HepG2 (cell line): ENCODE data around the gene RPS6KC1. TPM values are rescaled to one million over a fixed set of nuclear protein-coding genes. Genes with fewer than 3 reads are reported as not detected.
A peak's percentile ranks its signal among the peaks of the same experiment; 100 is the strongest.

Experiments
- ERF ChIP-seq: IDR thresholded peaks from 2 replicates; pipeline ENCODE4 v1.6.1; 2018; ENCODE audit warnings: missing biosample characterization, missing genetic modification reagents
- FOXA3 ChIP-seq: IDR thresholded peaks from 2 replicates; pipeline ENCODE4 v1.6.1; 2016; ENCODE audit warnings: missing genetic modification reagents, missing compliant biosample characterization
- GATAD2A ChIP-seq: IDR thresholded peaks from 2 replicates; pipeline ENCODE4 v1.6.1; 2016
- HMGA1 ChIP-seq: sonication (generic); formaldehyde crosslinking; conservative IDR thresholded peaks from 2 replicates; pipeline ENCODE4 v1.4.0; 2020; ENCODE audit warnings: missing genetic modification reagents
- NFE2 ChIP-seq: sonication (generic); formaldehyde crosslinking; IDR thresholded peaks from 2 replicates; pipeline ENCODE4 v1.4.0; 2020; ENCODE audit warnings: missing genetic modification reagents
- POLR2AphosphoS2 ChIP-seq: IDR thresholded peaks from 2 replicates; pipeline ENCODE4 v1.6.1; 2011; ENCODE audit warnings: low read depth, low read length, improper control_type of control experiment
- SALL1 ChIP-seq: sonication (generic); formaldehyde crosslinking; IDR thresholded peaks from 2 replicates; pipeline ENCODE4 v1.8.0; 2022; ENCODE audit warnings: mild to moderate bottlenecking, missing genetic modification reagents
- SATB2 ChIP-seq: sonication (generic); formaldehyde crosslinking; IDR thresholded peaks from 2 replicates; pipeline ENCODE4 v1.5.0; 2020; ENCODE audit warnings: missing genetic modification reagents
- TCF7L2 ChIP-seq: IDR thresholded peaks from 2 replicates; pipeline ENCODE4 v1.6.1; 2011; ENCODE audit warnings: mild to moderate bottlenecking, low read depth, low read length, moderate library complexity
- ZNF17 ChIP-seq: sonication (generic); formaldehyde crosslinking; IDR thresholded peaks from 2 replicates; pipeline ENCODE4 v1.5.0; 2020; ENCODE audit warnings: mild to moderate bottlenecking, missing genetic modification reagents
- ZNF274 ChIP-seq: sonication (generic); formaldehyde crosslinking; IDR thresholded peaks from 2 replicates; pipeline ENCODE4 v1.5.1; 2020; ENCODE audit warnings: mild to moderate bottlenecking, missing genetic modification reagents
- ZNF883 ChIP-seq: sonication (generic); formaldehyde crosslinking; IDR thresholded peaks from 2 replicates; pipeline ENCODE4 v1.5.1; 2020; ENCODE audit warnings: mild to moderate bottlenecking, missing genetic modification reagents; ENCODE audit errors: not compliant biosample characterization
- polyA plus RNA-seq, 8 experiments: library from polyadenylated mRNA; depleted of rRNA in 3 of 8; stranded (reverse) in 7 of 8; unstranded in 1 of 8; fragments of >200 nt; fragmentation: Illumina TruSeq in 4 of 8; extraction: Trizol in 4 of 8; gene quantifications; 2 replicates each; pipeline versions ENCODE4 v1.2.1 to v1.2.3, GENCODE V29; 2011 to 2016; ENCODE audit warnings: low read depth in 4 of 8, missing spikeins in 1 of 8, mixed read lengths in 1 of 8; ENCODE audit not compliant: insufficient read depth in 1 of 8
- total RNA-seq, 5 experiments: library from RNA; depleted of rRNA; stranded (reverse); fragments of >200 nt; fragmentation: Illumina TruSeq; extraction: Trizol; gene quantifications; 2 replicates each; pipeline ENCODE4 v1.2.3, GENCODE V29; 2016; ENCODE audit warnings: low read depth in 1 of 5
- TF ChIP-seq, protein P1 (sequence below): sonication (generic); formaldehyde crosslinking; IDR thresholded peaks from 2 replicates; pipeline ENCODE4 v1.5.0; 2020; ENCODE audit warnings: mild to moderate bottlenecking, missing genetic modification reagents, moderate library complexity
- TF ChIP-seq, protein P2 (sequence below): IDR thresholded peaks from 2 replicates; pipeline ENCODE4 v1.4.0; 2020; ENCODE audit warnings: mild to moderate bottlenecking, missing genetic modification reagents
- TF ChIP-seq, protein P3 (sequence below): sonication (generic); formaldehyde crosslinking; conservative IDR thresholded peaks from 2 replicates; pipeline ENCODE4 v1.8.1; 2023; ENCODE audit warnings: missing genetic modification reagents
- TF ChIP-seq, protein P4 (sequence below): sonication (generic); formaldehyde crosslinking; IDR thresholded peaks from 2 replicates; pipeline ENCODE4 v1.5.1; 2020; ENCODE audit warnings: missing genetic modification reagents, mild to moderate bottlenecking, borderline replicate concordance
- TF ChIP-seq, protein P5 (sequence below): sonication (generic); formaldehyde crosslinking; conservative IDR thresholded peaks from 2 replicates; pipeline ENCODE4 v1.4.0; 2020; ENCODE audit warnings: mild to moderate bottlenecking, missing genetic modification reagents, moderate library complexity
- TF ChIP-seq, protein P6 (sequence below): IDR thresholded peaks from 2 replicates; pipeline ENCODE4 v1.6.1; 2016

RPS6KC1 gene
- total and polyA plus RNA-seq, 2 of the 13 experiments (the other 11 are each of a cell fraction or from before 2014, with no cell fraction given), result 11.0 to 25.2 TPM

DNA sequence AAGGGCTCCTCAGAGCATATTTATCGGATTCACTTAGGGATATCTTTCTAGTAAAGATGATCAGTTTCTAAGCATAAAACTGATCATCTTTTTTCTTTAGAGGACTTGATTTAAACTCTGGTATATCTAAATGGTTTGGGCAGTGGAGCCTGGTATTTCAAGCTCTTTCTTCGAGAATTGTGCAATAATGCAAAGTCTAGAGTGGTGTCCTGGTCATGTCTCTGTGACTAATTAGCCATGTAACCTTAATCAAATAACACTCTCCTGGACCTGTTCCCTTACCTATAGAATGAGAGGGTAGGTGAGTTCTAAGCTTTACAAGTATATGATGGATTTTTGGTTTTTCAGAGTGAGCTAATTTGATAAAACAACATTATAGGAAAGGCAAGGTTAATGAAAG, 225.2 kb downstream of the RPS6KC1 start (continued):
- TF ChIP-seq, protein P1, sequence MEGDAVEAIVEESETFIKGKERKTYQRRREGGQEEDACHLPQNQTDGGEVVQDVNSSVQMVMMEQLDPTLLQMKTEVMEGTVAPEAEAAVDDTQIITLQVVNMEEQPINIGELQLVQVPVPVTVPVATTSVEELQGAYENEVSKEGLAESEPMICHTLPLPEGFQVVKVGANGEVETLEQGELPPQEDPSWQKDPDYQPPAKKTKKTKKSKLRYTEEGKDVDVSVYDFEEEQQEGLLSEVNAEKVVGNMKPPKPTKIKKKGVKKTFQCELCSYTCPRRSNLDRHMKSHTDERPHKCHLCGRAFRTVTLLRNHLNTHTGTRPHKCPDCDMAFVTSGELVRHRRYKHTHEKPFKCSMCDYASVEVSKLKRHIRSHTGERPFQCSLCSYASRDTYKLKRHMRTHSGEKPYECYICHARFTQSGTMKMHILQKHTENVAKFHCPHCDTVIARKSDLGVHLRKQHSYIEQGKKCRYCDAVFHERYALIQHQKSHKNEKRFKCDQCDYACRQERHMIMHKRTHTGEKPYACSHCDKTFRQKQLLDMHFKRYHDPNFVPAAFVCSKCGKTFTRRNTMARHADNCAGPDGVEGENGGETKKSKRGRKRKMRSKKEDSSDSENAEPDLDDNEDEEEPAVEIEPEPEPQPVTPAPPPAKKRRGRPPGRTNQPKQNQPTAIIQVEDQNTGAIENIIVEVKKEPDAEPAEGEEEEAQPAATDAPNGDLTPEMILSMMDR, result no peak
- no peak for TF ChIP-seq NFE2 (CRISPR knock-in tag)
- TF ChIP-seq, protein P2, sequence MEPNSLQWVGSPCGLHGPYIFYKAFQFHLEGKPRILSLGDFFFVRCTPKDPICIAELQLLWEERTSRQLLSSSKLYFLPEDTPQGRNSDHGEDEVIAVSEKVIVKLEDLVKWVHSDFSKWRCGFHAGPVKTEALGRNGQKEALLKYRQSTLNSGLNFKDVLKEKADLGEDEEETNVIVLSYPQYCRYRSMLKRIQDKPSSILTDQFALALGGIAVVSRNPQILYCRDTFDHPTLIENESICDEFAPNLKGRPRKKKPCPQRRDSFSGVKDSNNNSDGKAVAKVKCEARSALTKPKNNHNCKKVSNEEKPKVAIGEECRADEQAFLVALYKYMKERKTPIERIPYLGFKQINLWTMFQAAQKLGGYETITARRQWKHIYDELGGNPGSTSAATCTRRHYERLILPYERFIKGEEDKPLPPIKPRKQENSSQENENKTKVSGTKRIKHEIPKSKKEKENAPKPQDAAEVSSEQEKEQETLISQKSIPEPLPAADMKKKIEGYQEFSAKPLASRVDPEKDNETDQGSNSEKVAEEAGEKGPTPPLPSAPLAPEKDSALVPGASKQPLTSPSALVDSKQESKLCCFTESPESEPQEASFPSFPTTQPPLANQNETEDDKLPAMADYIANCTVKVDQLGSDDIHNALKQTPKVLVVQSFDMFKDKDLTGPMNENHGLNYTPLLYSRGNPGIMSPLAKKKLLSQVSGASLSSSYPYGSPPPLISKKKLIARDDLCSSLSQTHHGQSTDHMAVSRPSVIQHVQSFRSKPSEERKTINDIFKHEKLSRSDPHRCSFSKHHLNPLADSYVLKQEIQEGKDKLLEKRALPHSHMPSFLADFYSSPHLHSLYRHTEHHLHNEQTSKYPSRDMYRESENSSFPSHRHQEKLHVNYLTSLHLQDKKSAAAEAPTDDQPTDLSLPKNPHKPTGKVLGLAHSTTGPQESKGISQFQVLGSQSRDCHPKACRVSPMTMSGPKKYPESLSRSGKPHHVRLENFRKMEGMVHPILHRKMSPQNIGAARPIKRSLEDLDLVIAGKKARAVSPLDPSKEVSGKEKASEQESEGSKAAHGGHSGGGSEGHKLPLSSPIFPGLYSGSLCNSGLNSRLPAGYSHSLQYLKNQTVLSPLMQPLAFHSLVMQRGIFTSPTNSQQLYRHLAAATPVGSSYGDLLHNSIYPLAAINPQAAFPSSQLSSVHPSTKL, result peak; percentile 71
- no peak for TF ChIP-seq ZNF17 (CRISPR knock-in tag)
- peak; percentile 36; the same call in 1 of the 2 replicates for TF ChIP-seq FOXA3
- no peak for TF ChIP-seq POLR2AphosphoS2
- TF ChIP-seq ZNF274 (CRISPR knock-in tag), result no peak
- no peak for TF ChIP-seq SALL1 (CRISPR knock-in tag)
- no peak for TF ChIP-seq TCF7L2
- TF ChIP-seq SATB2, result no peak
- TF ChIP-seq ZNF883 (CRISPR knock-in tag), result no peak
- TF ChIP-seq, protein P3, sequence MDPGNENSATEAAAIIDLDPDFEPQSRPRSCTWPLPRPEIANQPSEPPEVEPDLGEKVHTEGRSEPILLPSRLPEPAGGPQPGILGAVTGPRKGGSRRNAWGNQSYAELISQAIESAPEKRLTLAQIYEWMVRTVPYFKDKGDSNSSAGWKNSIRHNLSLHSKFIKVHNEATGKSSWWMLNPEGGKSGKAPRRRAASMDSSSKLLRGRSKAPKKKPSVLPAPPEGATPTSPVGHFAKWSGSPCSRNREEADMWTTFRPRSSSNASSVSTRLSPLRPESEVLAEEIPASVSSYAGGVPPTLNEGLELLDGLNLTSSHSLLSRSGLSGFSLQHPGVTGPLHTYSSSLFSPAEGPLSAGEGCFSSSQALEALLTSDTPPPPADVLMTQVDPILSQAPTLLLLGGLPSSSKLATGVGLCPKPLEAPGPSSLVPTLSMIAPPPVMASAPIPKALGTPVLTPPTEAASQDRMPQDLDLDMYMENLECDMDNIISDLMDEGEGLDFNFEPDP (CRISPR knock-in tag), result no peak
- peak; percentile 70 for TF ChIP-seq GATAD2A
- TF ChIP-seq, protein P4, sequence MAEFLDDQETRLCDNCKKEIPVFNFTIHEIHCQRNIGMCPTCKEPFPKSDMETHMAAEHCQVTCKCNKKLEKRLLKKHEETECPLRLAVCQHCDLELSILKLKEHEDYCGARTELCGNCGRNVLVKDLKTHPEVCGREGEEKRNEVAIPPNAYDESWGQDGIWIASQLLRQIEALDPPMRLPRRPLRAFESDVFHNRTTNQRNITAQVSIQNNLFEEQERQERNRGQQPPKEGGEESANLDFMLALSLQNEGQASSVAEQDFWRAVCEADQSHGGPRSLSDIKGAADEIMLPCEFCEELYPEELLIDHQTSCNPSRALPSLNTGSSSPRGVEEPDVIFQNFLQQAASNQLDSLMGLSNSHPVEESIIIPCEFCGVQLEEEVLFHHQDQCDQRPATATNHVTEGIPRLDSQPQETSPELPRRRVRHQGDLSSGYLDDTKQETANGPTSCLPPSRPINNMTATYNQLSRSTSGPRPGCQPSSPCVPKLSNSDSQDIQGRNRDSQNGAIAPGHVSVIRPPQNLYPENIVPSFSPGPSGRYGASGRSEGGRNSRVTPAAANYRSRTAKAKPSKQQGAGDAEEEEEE (CRISPR knock-in tag), result no peak
- TF ChIP-seq HMGA1 (CRISPR knock-in tag), result no peak
- TF ChIP-seq ERF (CRISPR knock-in tag), result no peak
- TF ChIP-seq, protein P5, sequence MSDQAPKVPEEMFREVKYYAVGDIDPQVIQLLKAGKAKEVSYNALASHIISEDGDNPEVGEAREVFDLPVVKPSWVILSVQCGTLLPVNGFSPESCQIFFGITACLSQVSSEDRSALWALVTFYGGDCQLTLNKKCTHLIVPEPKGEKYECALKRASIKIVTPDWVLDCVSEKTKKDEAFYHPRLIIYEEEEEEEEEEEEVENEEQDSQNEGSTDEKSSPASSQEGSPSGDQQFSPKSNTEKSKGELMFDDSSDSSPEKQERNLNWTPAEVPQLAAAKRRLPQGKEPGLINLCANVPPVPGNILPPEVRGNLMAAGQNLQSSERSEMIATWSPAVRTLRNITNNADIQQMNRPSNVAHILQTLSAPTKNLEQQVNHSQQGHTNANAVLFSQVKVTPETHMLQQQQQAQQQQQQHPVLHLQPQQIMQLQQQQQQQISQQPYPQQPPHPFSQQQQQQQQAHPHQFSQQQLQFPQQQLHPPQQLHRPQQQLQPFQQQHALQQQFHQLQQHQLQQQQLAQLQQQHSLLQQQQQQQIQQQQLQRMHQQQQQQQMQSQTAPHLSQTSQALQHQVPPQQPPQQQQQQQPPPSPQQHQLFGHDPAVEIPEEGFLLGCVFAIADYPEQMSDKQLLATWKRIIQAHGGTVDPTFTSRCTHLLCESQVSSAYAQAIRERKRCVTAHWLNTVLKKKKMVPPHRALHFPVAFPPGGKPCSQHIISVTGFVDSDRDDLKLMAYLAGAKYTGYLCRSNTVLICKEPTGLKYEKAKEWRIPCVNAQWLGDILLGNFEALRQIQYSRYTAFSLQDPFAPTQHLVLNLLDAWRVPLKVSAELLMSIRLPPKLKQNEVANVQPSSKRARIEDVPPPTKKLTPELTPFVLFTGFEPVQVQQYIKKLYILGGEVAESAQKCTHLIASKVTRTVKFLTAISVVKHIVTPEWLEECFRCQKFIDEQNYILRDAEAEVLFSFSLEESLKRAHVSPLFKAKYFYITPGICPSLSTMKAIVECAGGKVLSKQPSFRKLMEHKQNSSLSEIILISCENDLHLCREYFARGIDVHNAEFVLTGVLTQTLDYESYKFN, result peak; percentile 57; the same call in 1 of the 2 replicates
- TF ChIP-seq, protein P6, sequence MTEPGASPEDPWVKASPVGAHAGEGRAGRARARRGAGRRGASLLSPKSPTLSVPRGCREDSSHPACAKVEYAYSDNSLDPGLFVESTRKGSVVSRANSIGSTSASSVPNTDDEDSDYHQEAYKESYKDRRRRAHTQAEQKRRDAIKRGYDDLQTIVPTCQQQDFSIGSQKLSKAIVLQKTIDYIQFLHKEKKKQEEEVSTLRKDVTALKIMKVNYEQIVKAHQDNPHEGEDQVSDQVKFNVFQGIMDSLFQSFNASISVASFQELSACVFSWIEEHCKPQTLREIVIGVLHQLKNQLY (CRISPR knock-in tag), result 0 out of 2 replicates have a peak, but pooled peaks have one; percentile 33
